NB4 (cell line): ENCODE measurements around the gene DLG2.

Source experiments
- DNase-seq: peaks from one replicate; pipeline ENCODE4 v3.0.0; 2010; ENCODE audit warnings: low read depth
- H3K4me3 ChIP-seq: one replicate; pipeline ENCODE4 v1.5.1; 2011; ENCODE audit warnings: mild to moderate bottlenecking, low read depth, low read length, moderate library complexity
- MYC ChIP-seq: IDR thresholded peaks from 2 replicates; pipeline ENCODE4 v1.6.1; 2011; ENCODE audit warnings: low read depth, low read length
- POLR2A ChIP-seq: IDR thresholded peaks from 2 replicates; pipeline ENCODE4 v1.6.1; 2011; ENCODE audit warnings: mild to moderate bottlenecking; ENCODE audit not compliant: insufficient read length; ENCODE audit errors: extremely low read depth
- TF ChIP-seq, protein P1 (sequence below): IDR thresholded peaks from one replicate; pipeline ENCODE4 v1.5.1; 2012; ENCODE audit warnings: low read depth, low read length
- TF ChIP-seq, protein P2 (sequence below): IDR thresholded peaks from 2 replicates; pipeline ENCODE4 v1.6.1; 2011; ENCODE audit warnings: low read depth, low read length

DLG2 gene

DNA sequence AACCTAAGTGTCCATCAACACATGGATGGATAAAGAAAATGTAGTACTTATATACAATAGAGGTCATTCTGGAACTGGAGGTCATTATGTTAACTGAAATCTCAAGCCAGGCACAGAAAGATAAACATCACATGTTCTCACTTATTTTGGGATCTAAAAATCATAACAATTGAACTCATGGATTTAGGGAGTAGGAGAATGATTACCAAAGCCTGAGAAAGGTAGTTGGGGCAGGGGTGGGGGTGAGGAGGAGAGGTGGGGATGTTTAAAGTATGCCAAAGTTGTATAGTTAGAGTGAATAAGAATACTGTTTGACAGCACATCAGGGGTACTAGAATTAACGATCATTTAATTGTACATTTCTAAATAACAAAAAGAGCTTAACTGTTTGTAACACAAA is 1112.7 kb downstream of the DLG2 start:
- no peak for DNase-seq
- H3K4me3 ChIP-seq, result no peak overlapping the region
- TF ChIP-seq, protein P1, sequence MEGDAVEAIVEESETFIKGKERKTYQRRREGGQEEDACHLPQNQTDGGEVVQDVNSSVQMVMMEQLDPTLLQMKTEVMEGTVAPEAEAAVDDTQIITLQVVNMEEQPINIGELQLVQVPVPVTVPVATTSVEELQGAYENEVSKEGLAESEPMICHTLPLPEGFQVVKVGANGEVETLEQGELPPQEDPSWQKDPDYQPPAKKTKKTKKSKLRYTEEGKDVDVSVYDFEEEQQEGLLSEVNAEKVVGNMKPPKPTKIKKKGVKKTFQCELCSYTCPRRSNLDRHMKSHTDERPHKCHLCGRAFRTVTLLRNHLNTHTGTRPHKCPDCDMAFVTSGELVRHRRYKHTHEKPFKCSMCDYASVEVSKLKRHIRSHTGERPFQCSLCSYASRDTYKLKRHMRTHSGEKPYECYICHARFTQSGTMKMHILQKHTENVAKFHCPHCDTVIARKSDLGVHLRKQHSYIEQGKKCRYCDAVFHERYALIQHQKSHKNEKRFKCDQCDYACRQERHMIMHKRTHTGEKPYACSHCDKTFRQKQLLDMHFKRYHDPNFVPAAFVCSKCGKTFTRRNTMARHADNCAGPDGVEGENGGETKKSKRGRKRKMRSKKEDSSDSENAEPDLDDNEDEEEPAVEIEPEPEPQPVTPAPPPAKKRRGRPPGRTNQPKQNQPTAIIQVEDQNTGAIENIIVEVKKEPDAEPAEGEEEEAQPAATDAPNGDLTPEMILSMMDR, result no peak
- TF ChIP-seq POLR2A (no peak), MYC (no peak)
- TF ChIP-seq, protein P2, sequence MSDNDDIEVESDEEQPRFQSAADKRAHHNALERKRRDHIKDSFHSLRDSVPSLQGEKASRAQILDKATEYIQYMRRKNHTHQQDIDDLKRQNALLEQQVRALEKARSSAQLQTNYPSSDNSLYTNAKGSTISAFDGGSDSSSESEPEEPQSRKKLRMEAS, result no peak

DNA sequence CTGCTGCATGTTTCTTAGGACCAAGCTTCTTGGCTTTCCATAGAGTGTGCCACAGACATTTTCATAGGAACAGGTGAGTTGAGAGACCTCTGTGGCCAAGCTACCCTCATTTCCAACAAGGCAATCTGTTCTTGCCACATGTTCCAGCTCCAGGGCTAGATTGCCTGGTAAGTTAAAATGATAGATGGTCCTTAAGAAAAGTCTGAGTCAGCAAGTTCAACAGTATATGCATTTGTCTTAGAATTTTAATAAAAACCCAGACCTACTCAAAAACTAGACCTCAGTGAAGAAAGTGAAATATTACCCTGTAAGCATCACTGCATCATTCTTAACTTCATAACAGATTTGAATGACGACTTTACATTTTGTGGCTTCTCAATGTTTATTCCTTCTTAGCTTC is 1123.6 kb downstream of the DLG2 start:
- TF ChIP-seq, protein P1, result no peak
- no peak for TF ChIP-seq POLR2A
- TF ChIP-seq, protein P2, result no peak
- TF ChIP-seq MYC, result no peak

DNA sequence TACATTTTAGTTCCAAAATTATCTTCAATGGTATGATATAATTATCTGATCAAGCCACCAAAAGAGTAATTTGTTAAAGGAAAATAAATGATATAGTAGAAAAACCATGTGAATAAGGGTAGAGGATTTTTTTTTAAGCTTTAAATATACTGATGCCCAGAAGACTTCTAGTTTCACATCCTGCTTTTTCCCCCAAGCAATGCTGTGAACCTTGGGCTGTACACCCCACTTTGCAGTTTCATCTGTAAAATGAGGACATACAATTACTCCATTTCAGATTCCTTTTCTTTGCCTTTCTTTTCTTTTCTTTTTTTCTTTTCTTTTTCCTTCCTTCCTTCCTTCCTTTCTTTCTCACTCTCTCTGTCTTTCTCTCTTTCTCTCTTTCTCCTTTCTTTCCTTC is 1125.4 kb downstream of the DLG2 start:
- no peak for DNase-seq
- TF ChIP-seq, protein P1, result no peak
- TF ChIP-seq, protein P2, result no peak
- no peak for TF ChIP-seq MYC
- TF ChIP-seq POLR2A, result no peak
- no peak overlapping the region for H3K4me3 ChIP-seq

More for the DNA sequence above, 1123.6 kb downstream of the DLG2 start:
- no peak overlapping the region for H3K4me3 ChIP-seq
- DNase-seq, result no peak

DNA sequence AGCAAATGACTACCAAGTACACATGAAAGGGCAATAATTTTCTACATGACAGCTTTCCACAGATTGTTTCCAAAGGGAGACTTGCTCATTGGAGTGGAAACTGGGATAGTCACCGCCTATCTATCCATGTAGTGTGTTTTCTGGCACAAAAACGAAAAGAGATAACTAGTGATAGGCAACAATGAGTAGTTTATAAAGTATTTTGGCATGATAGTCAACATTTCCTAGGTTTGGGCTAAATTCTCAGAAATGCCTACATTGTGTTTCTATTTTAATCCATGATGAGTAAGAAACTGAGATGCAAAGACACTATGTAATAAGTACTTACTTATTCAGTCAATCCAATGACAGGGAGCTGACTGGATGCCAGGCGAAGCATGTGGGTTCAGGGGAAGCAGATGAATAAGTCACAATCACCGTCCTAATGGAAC is 1129.1 kb downstream of the DLG2 start:
- TF ChIP-seq MYC (no peak), POLR2A (no peak)
- TF ChIP-seq, protein P2, result no peak
- TF ChIP-seq, protein P1, result no peak
- no peak for DNase-seq
- no peak overlapping the region for H3K4me3 ChIP-seq

DNA sequence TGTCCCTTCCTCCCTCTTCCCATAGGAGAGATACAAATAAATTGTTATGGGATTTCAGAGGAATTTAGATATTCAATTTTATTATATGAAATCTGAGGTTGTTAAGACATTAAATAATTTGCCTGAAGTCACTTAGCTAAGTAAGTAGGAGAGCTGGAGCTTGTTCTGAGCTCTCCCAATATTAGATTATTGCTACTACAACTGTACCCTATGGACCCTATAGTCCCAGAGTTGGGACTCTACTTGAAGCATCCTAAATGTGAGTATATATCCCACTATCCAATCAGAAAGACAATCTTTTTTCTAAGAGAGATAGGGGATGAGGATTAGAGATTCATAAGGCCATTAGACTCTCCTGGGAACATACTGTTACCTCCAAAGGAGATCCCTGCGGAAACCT is 1130.0 kb downstream of the DLG2 start:
- no peak overlapping the region for H3K4me3 ChIP-seq
- no peak for DNase-seq
- TF ChIP-seq, protein P1, result no peak
- no peak for TF ChIP-seq POLR2A
- TF ChIP-seq, protein P2, result no peak
- TF ChIP-seq MYC, result no peak
